Posterior vena cava (tissue), 2 donors: Measurements from ENCODE around the gene FARS2. TPM values are rescaled to one million over a fixed set of nuclear protein-coding genes. Genes with fewer than 3 reads are reported as not detected.

Experiments used
- DNase-seq: peaks from one replicate; pipeline ENCODE4 v3.0.0-alpha.2; 2020; ENCODE audit warnings: low spot score
- intact Hi-C, 2 donors: fragments of 100-400 bp; cut with DNase I; formaldehyde crosslinking; loops; one replicate each; pipeline versions ENCODE4 v1.14.1 to v1.14.2; 2022 to 2023
- total RNA-seq, 2 donors: library from RNA; stranded (reverse); fragmentation: NEBNext Ultra II Directional; extraction: Animal tissue kit (Norgen Biotek cat#: 25700); gene quantifications; one replicate each; pipeline ENCODE4 v1.2.1, GENCODE V29; 2021
- donor health status: DM: yes; HTN: yes; CAD: no.
- donor health status: DM: yes; HTN: yes; CAD: no.

Gene FARS2
- total RNA-seq, 2 donors from 2014 or later, result 13.3 to 13.6 TPM

DNA sequence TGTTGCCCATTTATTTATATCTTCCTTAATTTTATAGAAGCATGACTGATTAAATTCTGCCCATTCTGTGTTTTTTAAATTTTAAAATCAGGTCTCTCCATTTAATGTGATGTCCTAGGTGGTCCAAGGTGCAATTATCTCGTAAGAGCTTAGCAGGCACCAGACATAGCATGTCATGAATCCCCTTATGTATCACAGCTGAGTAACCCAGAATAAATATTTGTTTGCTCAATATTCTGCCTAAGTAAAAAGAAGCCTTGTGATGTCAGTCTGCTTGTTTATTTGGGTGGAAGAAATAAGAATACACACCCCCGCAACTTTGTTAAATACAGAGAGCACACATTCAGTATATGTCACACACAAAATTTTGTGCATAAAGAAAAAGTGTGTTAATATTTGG lies 211.3 kb downstream of the FARS2 start:
- no peak for DNase-seq
- intact Hi-C loops, result no loop called here

DNA sequence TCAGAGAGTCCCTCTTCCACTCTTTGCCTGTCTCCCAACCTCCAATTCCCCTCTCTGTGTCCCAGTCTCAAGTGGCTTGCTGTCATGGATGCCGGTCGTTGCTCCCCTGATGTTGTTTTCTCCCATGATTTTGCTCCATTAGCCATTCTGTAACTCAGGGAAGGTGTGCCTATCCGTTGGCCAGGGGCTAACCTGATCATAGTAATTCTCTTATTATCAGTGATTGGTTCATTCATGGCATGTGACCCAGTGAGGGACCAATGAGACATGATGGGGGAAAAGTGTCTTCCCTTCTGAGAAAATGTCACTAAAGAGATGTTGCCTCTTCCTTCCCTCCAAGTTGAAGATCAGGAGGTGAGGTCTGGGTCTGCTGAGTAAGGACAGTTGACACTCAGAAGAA lies 214.5 kb downstream of the FARS2 start:
- DNase-seq, result no peak
- intact Hi-C loops, result no loop called here

DNA sequence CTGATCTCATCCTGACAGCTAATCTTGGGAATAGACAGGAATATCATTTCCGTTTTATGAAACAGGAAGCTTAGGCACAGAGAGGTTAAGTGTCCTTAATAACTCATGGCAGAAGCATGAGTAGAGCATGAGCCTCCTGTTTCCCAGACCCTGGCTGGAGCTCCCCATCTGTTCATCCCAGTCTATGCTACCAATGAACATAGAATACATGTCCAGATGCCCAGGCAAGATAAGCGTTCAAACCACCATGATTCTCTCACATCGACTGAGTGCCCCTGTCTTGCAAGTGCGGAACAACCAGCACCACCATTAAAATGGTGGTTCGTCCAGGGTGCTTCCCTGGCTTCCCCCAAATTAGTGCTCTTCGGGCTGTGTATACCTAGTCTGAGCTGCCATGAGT lies 217.1 kb downstream of the FARS2 start:
- DNase-seq, result no peak
- intact Hi-C loops, result no loop called here

- DNase-seq, result no peak
- intact Hi-C loops, result loop anchor here in 1 of 2 donors (5.0 kb wide), 1 partner anchor 1056 kb away; no protein-coding TSS in a partner anchor
These were observed 219.7 kb downstream of the FARS2 start for GRCh38 chr6:5481033-5481432.

DNA sequence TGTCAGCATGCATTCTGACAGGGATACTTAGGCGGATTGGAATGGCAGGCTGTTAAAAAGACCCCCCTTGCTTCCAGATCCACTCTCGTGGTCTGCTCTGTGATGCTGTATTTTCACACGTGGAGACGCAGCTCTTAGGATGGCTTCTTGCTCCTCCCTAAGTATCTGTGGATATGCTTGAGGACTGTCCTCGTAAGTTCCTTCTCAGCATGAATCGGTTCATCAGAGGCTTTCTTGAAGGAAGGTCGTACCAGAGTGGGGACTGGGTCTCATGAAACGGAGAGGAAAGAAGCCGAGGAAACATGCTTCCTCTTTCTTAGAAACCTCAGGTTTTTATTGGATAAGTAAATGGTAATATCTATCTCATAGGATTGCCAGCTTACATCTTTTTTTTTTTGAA lies 220.4 kb downstream of the FARS2 start:
- intact Hi-C loops, result loop anchor here in 1 of 2 donors (5.0 kb wide), 1 partner anchor 1056 kb away; no protein-coding TSS in a partner anchor
- no peak for DNase-seq

DNA sequence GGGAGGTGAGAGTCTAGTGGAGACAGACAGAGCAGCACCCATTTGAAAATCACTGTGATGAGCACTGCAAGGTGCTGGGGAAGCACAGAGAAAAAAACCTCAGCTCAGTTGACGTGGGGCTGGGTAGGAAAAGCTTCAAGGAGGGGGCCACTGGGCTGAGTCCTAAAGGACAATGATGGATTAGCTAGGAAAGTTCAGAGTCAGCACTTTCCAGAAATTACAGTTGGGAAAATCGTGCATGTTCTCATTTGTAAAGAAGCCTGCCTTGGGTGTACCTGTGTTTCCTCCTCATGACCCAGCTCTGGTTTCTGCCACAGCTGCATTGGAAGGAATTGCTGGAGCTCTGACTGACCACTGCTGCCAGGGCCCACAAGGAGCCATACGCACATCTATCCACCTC lies 221.3 kb downstream of the FARS2 start:
- DNase-seq, result no peak
- intact Hi-C loops, result loop anchor here in 1 of 2 donors (5.0 kb wide), 1 partner anchor 1055 kb away; no protein-coding TSS in a partner anchor

GRCh38 chr6:5484692-5485091 lies 223.4 kb downstream of the FARS2 start:
- DNase-seq, result no peak
- intact Hi-C loops, result loop anchor here in 1 of 2 donors (5.0 kb wide), 1 partner anchor 1053 kb away; no protein-coding TSS in a partner anchor

- DNase-seq, result no peak
- intact Hi-C loops, result no loop called here
These were observed 224.9 kb downstream of the FARS2 start for GRCh38 chr6:5486214-5486613.

DNA sequence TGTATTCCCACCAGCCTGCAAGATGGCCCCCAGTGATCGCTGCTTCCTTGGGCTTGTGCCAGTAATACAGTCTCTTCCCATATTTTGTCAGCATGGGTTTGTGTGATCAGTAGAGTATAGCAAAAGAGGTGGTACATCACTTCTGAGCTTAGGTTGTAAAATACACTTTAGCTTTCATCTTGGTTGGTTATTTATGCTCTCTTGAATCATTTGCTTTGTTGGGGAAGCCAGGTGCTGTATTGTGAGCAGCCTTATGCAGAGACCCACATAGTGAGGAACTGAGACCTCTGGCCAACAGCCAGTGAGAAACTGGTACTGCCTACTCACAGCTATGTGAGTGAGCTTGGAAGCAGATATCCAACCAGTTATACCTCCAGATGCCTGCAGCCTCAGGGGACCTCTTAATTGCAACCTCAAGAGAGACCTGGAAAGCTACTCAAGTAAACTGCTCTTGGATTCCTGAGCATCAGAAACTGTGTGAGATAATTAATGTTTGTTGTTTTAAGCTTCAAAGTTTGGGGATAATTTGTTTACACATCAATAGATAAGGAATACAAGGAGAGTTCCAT lies 229.3 kb downstream of the FARS2 start:
- intact Hi-C loops, result no loop called here
- no peak for DNase-seq

- no peak for DNase-seq
- intact Hi-C loops, result no loop called here
These were observed 231.0 kb downstream of the FARS2 start for GRCh38 chr6:5492356-5492755.

DNA sequence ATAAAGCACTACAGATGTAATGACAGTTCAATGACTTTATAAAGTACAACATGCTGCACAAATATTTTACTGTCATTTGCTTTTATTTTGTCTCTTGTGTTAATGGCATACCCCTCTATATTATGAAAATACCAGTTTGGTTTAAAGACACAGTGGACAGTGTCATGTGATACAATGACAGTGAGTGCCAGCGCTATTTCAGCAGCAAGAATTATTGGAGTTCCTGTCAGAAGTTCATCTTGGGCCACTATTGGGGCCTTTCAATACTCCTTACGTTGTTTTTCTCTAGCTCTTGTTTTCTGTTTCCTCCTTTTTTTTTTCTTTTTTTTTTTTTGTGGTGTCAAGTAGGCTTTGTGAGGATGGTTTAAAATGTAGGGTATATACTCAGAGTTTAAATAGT lies 232.5 kb downstream of the FARS2 start:
- no peak for DNase-seq
- intact Hi-C loops, result no loop called here

DNA sequence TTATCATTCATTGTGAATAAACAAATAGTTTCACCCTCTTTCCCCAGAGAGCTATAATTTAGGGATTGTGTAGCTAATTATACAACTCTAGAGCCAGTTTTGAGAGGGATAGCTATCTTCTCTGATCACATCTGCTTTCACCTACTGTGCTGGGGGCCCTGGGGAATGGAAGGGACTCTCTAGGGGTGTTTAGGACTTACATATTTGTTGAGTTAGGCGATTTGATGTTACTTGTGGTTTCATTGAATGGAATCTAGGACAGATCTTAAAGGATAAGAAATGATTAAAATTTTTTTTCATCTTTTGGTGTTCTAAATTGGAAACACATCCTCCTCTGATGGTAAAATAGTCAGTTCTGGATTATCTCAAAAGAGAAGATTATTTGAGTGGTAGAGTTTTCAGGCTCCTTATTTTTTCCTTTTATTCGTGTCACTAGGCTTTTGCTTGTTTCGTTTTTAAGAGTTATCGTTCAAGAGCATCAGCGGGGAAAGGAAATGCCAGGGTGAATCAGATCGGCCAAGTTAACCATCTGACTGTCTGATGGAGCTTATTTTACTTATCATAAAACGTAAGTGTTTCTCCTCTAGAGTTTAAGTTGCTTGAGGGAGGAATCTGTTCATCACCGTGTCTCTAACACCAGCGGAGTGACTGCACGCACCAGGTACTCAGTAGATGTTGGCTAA lies 236.7 kb downstream of the FARS2 start:
- no peak for DNase-seq
- intact Hi-C loops, result no loop called here

DNA sequence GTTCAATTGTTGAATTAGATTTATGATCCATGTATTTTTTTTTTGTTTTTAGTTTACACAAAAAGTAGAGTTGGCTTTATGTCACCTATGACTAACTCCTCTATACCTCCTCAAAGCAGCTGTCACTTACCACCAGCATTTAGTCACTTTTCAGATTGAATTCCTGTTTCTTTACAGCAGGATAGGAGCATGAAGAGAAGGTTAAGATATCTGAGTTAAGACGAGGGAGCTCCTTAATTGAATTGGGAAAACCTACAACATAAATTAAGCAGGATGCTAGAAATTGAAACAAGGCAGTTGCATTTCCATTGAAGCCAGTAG lies 237.2 kb downstream of the FARS2 start:
- intact Hi-C loops, result no loop called here
- DNase-seq, result no peak

DNA sequence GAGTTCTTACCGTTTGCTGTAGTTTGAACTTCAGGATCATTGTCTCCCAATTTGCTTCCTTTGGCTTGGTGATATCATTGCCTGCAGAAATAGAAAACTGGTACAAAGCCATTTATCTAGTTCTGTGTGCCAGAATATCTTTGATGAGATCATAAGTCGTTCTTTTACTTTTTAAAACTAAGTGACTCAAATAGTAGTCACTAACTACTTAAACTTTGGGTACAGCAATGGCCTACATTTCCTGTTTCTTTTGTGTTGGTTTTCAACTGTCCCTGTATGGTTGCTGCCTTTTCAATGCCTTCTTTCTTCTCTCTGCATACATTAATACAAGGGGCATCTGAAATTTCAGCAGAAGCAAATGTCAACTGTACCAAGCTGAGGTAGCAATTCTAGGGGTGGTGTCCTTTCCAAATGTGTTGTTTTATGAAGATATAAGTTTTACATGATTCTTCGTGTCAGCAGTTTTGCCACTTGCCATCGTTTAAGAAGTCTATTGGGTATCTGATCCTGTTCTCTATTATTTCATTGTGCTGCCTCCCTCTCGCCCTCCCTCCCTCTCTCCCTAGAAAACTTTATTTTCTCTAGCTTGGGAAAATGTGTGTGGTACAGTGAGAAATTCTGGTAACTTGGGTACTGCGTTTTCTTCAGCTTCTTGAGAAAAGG lies 238.5 kb downstream of the FARS2 start:
- intact Hi-C loops, result loop anchor here in 1 of 2 donors (10.0 kb wide), 1 partner anchor 265 kb away; no protein-coding TSS in a partner anchor
- DNase-seq, result no peak

DNA sequence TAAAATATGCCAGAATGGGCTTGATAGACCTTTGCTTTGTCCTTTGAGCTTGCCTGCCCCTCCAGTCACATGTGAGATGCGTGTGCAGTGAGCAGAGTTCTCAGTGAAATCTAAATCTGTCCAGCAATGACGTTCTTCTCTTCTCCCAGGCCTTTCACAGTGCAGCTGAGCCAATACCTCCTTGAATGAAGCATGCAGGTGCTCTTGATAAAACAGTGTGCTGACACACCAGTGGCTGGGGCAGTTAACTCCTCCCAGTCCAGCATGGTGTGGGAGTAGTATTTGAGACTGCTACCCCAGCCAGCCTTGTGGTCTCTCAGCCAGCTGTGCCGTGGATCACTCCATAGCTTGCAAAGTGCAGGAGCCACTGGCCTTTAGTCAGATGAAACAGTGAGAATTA lies 240.5 kb downstream of the FARS2 start:
- DNase-seq, result no peak
- intact Hi-C loops, result loop anchor here in 1 of 2 donors (10.0 kb wide), 1 partner anchor 263 kb away; no protein-coding TSS in a partner anchor

DNA sequence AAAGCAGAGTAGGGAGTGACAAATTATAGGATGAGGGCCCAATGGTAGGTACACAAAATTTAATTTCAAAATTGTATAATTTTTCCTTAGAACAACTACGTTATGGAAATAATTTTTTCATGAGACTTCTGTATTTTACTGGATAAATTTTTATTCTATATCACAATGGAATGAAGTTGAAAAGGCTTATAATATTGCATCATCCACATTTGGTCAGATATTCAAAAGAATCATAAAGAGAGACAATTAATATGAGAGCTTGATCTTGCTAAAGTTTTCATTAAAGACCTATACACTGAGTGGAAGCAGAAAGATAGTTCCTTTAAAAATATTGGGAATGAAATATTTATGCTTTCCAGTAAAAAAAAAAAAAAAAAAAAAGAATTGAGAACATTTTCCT lies 242.8 kb downstream of the FARS2 start:
- intact Hi-C loops, result loop anchor here in 1 of 2 donors (10.0 kb wide), 1 partner anchor 261 kb away; no protein-coding TSS in a partner anchor
- no peak for DNase-seq

GRCh38 chr6:5506149-5506548 lies 244.8 kb downstream of the FARS2 start:
- no peak for DNase-seq
- intact Hi-C loops, result loop anchor here in 1 of 2 donors (10.0 kb wide), 1 partner anchor 259 kb away; no protein-coding TSS in a partner anchor

GRCh38 chr6:5506597-5506996 lies 245.3 kb downstream of the FARS2 start:
- DNase-seq, result no peak
- intact Hi-C loops, result loop anchor here in 1 of 2 donors (10.0 kb wide), 1 partner anchor 258 kb away; no protein-coding TSS in a partner anchor

DNA sequence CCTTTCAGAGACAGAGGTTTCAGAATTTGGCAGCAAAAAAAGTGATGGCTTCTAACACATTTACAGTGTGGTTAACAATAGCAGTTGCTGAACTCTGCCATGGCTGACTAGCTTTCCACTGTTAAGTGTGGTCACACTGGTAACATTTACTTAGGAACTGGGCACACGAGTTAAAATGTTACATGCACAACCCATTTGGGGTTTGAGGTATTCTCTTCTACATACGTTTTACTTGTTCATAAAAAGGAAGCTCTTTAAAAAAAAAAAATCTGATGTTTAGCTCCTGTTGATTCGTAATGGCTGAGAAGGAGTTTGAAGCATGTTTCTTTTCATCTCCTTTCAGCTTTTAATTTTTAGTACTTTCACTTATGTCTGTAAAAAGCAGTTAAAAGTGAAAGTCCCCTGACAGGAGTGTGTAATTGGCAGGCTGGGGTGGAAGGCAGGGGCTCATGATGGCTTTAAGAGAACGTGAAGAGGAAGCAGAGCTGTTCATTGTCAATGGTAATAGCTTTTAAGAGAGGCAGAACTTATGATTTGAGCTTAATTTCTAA lies 245.9 kb downstream of the FARS2 start:
- intact Hi-C loops, result loop anchor here in 1 of 2 donors (10.0 kb wide), 1 partner anchor 258 kb away; no protein-coding TSS in a partner anchor
- DNase-seq, result no peak

DNA sequence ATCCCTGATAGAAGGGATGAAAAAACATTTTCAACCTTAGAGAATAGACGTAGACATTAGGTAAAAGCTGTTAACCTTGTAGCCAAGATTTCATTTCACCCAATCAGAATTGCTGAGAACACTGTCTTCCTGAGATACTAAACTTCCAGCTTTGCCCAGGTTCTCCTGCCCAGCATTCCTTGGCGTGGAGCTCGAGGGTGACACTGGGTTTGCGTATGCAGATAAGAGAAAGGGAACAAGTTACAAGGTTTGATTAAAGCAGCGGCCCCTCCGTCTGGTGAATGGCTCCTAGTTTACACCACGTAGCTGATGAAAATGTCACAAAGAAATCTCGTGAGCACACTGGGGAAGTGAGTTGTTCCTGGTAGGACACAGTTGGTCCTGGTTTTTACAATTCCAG lies 247.8 kb downstream of the FARS2 start:
- intact Hi-C loops, result loop anchor here in 1 of 2 donors (10.0 kb wide), 1 partner anchor 256 kb away; no protein-coding TSS in a partner anchor
- no peak for DNase-seq
